ENCODE data around the gene CPTP. TPM values are rescaled to one million over a fixed set of nuclear protein-coding genes. Genes with fewer than 3 reads are reported as not detected.

CPTP gene
- total RNA-seq, 4 donors from 2014 or later = 10.7 to 94.0 (median 84.6) TPM

DNA sequence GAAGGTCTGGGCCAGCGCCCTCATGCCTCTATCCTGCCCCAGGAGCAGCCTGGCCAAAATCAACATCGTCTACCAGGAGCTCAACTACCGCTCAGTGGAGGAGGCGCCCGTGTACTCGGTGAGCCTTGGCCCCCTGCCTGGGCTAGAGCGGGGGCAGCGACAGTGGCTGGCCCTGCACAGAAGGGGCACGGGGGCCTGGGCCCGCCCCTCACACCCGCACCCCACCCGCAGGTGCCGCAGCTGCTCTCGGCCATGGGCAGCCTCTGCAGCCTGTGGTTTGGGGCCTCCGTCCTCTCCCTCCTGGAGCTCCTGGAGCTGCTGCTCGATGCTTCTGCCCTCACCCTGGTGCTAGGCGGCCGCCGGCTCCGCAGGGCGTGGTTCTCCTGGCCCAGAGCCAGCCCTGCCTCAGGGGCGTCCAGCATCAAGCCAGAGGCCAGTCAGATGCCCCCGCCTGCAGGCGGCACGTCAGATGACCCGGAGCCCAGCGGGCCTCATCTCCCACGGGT lies 33.5 kb upstream of the CPTP start:
- Histone ChIP-seq H3K4me1 (peaks cover 0 to 22% (median 5%) of the 10 kb centered on the region in 4 donors), H3K36me3 (peaks cover 0 to 21% (median 0%) of the 10 kb centered on the region in 3 donors), H3K27ac (no peak overlapping the region), H3K4me3 (no peak overlapping the region), H3K27me3 (no peaks in the 10 kb centered on the region), H3K9me3 (no peaks in the 10 kb centered on the region)
- TF ChIP-seq POLR2A (IDR thresholded peaks at IDR 0.05) (no peak), CTCF (IDR thresholded peaks at IDR 0.05) (no peak)
- peak in 1 of 3 donors; percentile 67 for DNase-seq

- TF ChIP-seq POLR2A (IDR thresholded peaks at IDR 0.05) (no peak), CTCF (IDR thresholded peaks at IDR 0.05) (peak; percentile 70 to 87 (median 82))
- peaks cover 0 to 28% (median 0%) of the 10 kb centered on the region in 3 donors for H3K36me3 ChIP-seq
- no peak overlapping the region for H3K4me3 ChIP-seq
- no peaks in the 10 kb centered on the region for H3K27me3 ChIP-seq
- H3K9me3 ChIP-seq = no peaks in the 10 kb centered on the region
- H3K27ac ChIP-seq = no peak overlapping the region
- peaks cover 0 to 16% (median 5%) of the 10 kb centered on the region in 4 donors for H3K4me1 ChIP-seq
- peak; percentile 79 to 91 (median 87) for DNase-seq
Observed at GRCh38 chr1:1291548-1292441, 32.8 kb upstream of the CPTP start.

DNA sequence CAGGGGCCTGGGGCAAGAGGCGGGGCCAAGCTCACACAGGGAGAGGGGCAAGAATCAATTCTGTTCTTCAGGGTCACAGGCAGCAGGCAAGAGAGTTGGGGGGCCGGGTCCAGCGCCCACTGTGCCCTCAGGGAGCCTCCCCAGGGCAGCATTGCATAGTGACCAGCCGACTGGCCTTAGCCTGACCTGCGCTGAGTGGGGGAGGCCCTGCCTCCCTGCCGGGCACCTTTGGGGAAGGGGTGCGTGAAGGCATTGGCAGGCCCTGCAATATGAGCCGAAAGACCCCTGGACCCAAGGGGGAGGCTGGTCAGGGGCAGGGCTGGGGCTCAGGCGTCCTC lies 32.2 kb upstream of the CPTP start:
- TF ChIP-seq POLR2A (IDR thresholded peaks at IDR 0.05) = no peak
- TF ChIP-seq CTCF (IDR thresholded peaks at IDR 0.05) = no peak
- peaks cover 0 to 28% (median 0%) of the 10 kb centered on the region in 3 donors for H3K36me3 ChIP-seq
- H3K9me3 ChIP-seq = no peaks in the 10 kb centered on the region
- no peak for DNase-seq
- peaks cover 0 to 16% (median 5%) of the 10 kb centered on the region in 4 donors for H3K4me1 ChIP-seq
- no peaks in the 10 kb centered on the region for H3K27me3 ChIP-seq
- no peak overlapping the region for H3K4me3 ChIP-seq
- H3K27ac ChIP-seq = no peak overlapping the region

- Histone ChIP-seq H3K4me1 (peaks cover 0 to 16% (median 5%) of the 10 kb centered on the region in 4 donors), H3K27ac (no peak overlapping the region), H3K9me3 (no peaks in the 10 kb centered on the region), H3K4me3 (no peak overlapping the region), H3K36me3 (peaks cover 0 to 29% (median 0%) of the 10 kb centered on the region in 3 donors), H3K27me3 (no peaks in the 10 kb centered on the region)
- DNase-seq = no peak
- TF ChIP-seq POLR2A (IDR thresholded peaks at IDR 0.05) (no peak), CTCF (IDR thresholded peaks at IDR 0.05) (no peak)
Observed at GRCh38 chr1:1292851-1293250, 31.8 kb upstream of the CPTP start.

GRCh38 chr1:1293263-1294249 lies 31.0 kb upstream of the CPTP start:
- no peaks in the 10 kb centered on the region for H3K27me3 ChIP-seq
- no peaks in the 10 kb centered on the region for H3K9me3 ChIP-seq
- DNase-seq = no peak
- no peak overlapping the region for H3K27ac ChIP-seq
- H3K4me3 ChIP-seq = no peak overlapping the region
- TF ChIP-seq POLR2A (IDR thresholded peaks at IDR 0.05) (no peak), CTCF (IDR thresholded peaks at IDR 0.05) (no peak)
- peaks cover 0 to 16% (median 5%) of the 10 kb centered on the region in 4 donors for H3K4me1 ChIP-seq
- peaks cover 0 to 33% (median 0%) of the 10 kb centered on the region in 3 donors for H3K36me3 ChIP-seq

Measured in Peyer's patch (tissue), 4 donors.